ENCODE data around the gene OBSCN.

The OBSCN gene

DNA sequence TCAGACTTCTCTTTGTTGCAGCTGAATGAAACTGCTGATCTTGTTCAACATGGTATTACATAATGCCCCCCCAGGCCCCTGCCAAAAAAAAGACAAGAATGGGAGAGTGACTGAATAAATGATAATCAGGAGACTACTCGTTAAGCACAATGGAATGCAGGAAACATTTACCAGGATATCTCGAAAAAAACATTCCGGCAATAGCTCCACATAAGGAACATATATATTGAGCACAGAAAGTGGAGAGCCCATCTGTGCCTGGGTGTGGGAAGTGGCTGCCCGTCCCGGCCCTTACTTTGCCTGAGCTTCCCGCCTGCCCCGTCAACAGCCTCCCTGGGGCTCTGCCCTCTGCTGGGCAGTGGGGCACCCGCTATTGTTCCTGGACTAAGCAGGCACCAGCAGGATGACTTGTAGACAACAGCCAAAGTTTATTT, 185.4 kb downstream of the OBSCN start:
- H3K27ac ChIP-seq = no peak overlapping the region
- TF ChIP-seq CTCF (conservative IDR thresholded peaks at IDR 0.05) = peak; percentile 41

- no peak; the same call in 1 of the 2 replicates for TF ChIP-seq CTCF (conservative IDR thresholded peaks at IDR 0.05)
- H3K27ac ChIP-seq = no peak overlapping the region
Measured at GRCh38 chr1:228393811-228394570, 186.1 kb downstream of the OBSCN start.

GRCh38 chr1:228394571-228395394, 186.9 kb downstream of the OBSCN start:
- H3K27ac ChIP-seq = no peak overlapping the region
- no peak for TF ChIP-seq CTCF (conservative IDR thresholded peaks at IDR 0.05)

DNA sequence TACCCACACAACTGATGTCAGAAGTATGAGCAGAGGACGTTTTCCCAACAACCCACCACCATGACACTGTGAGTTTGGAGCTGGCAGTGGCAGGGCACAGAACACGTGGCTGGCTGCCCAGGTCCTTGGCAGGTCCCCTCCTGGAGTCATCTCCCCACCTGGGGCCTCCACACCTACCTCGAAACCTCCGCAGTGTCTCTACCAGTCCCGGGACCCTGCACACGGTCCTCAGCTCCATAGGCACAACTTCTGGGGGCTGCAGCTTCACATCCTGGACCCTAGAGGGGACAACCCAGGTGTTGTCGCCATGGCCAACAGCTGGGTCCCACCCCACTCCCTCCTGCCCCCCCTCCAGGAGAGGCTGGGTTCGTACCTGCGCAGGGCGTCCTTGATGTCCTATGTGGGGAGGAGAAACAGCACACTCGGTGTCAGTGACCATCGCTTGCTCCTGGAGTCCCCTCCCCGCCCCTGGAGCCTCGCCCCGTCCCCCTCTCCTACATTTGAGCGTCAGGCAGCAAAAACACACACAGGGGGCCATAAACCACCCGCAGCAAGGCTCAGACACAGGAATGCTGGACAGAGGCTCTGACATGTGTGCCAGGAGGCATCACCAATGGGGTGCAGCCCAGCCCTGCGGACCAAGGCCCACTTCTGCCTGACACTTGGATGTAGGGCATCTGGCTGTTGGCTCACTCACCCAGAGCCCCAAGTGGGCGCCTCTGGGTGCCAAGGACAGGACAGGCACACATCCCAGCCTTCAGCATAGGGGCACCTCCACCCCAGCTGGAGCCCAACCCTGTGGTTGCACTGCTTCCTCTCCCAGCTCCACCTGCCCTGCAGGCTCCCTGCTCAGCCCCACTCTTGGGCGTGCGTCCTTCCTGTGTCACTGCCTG, 189.2 kb downstream of the OBSCN start:
- TF ChIP-seq CTCF (conservative IDR thresholded peaks at IDR 0.05) = no peak
- H3K27ac ChIP-seq = no peak overlapping the region

GRCh38 chr1:228397966-228398365, 190.1 kb downstream of the OBSCN start:
- no peak overlapping the region for H3K27ac ChIP-seq
- no peak for TF ChIP-seq CTCF (conservative IDR thresholded peaks at IDR 0.05)

DNA sequence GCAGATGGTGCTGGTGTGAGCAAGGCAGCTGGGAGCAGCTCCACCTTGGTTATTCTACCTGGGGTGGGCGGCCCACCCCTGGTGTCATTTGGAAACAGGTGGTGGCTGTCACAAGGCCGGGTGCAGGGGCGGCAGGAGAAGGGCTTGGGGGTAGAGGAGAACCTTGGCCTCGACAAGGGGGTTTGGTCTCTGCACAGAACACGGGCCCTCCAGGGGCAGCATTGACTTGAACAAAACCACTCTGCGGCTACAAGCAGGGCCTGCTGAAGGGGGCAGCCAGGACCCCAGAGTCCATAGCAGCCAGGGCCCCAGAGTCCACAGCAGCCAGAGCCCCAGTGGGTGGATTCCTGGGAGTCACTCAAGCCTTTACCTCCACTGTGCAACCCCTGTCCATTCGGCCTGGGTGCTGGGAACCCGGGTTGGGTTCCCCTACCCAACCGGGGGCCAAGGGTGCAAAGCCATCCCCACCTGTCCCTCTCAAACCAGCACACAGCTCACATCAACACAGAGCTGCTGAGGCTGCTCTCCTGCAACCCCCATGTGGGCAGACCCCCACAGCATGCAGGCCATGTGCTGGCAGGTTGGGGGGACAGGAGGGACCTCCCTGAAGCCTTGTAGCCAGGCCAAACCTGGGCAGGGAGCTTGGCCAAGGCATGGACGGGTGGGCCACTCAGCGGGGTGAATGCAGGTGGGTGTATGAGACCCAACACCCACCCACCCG, 191.1 kb downstream of the OBSCN start:
- H3K27ac ChIP-seq = no peak overlapping the region
- no peak for TF ChIP-seq CTCF (conservative IDR thresholded peaks at IDR 0.05)

Data from VCaP (cell line).